ENCODE results near the gene PRDM2. TPM values are rescaled to one million over a fixed set of nuclear protein-coding genes. Genes with fewer than 3 reads are reported as not detected.

The PRDM2 gene
- total RNA-seq, 1 experiment from 2014 or later = 64.2 TPM

DNA sequence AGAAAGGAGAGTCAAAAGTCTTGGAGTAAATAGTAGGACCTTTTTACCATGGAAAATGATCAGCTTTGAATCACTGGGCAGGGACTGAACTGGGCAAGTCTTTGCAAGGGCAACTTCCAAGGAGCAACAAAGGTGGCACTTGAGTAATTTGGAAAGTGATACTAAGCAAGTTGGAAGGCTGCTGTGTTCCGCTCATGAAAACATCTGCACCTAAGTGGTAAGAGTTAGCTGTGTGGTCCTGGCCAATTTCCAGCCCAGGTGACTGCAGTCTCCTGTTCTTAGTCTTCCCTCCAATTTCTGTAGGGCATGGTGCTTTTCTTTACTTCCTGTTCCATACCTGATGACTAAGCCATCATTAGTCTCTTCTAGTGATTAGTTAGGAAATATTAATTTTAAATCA, 35.5 kb upstream of the PRDM2 start:
- Histone ChIP-seq H3K4me1 (ENCODE audit: insufficient read depth, low read length, poor library complexity, severe bottlenecking) (peaks cover 34% of the 10 kb centered on the region), H3K36me3 (ENCODE audit: insufficient read depth, low read length, poor library complexity, severe bottlenecking) (no peaks in the 10 kb centered on the region), H3K27me3 (replicated peaks; ENCODE audit: insufficient read depth, low read depth, low read length, poor library complexity) (no peaks in the 10 kb centered on the region), H3K27ac (ENCODE audit: low read depth, low read length, poor library complexity, severe bottlenecking) (no peak overlapping the region), H3K9me3 (ENCODE audit: low read depth, low read length, poor library complexity, severe bottlenecking) (peaks cover 6% of the 10 kb centered on the region), H3K4me3 (ENCODE audit: low read depth, low read length, poor library complexity, severe bottlenecking) (no peak overlapping the region)
- no peak for DNase-seq (ENCODE audit: low spot score)
- TF ChIP-seq, protein P1, sequence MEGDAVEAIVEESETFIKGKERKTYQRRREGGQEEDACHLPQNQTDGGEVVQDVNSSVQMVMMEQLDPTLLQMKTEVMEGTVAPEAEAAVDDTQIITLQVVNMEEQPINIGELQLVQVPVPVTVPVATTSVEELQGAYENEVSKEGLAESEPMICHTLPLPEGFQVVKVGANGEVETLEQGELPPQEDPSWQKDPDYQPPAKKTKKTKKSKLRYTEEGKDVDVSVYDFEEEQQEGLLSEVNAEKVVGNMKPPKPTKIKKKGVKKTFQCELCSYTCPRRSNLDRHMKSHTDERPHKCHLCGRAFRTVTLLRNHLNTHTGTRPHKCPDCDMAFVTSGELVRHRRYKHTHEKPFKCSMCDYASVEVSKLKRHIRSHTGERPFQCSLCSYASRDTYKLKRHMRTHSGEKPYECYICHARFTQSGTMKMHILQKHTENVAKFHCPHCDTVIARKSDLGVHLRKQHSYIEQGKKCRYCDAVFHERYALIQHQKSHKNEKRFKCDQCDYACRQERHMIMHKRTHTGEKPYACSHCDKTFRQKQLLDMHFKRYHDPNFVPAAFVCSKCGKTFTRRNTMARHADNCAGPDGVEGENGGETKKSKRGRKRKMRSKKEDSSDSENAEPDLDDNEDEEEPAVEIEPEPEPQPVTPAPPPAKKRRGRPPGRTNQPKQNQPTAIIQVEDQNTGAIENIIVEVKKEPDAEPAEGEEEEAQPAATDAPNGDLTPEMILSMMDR (conservative IDR thresholded peaks at IDR 0.05; ENCODE audit: low read depth, low read length) = no peak
- TF ChIP-seq EZH2 (IDR thresholded peaks at IDR 0.05; ENCODE audit: borderline replicate concordance, low read depth, low read length, poor library complexity, severe bottlenecking) = no peak
- ChIA-PET CTCF (interaction anchor here (0.5 kb wide), 1 partner anchor 81 kb away, joined by 4 read pairs; no protein-coding TSS in a partner anchor), POLR2A (ENCODE audit: low non-redundant PET) (no interaction called here)
- intact Hi-C loops (cut with micrococcal nuclease; ENCODE audit: unreplicated experiment) = loop anchor here (2.0 to 10.0 kb wide), 2 partner anchors 144 to 450 kb away; no protein-coding TSS in a partner anchor
- no TSS peak for BruUV-seq (replicated peaks)

DNA sequence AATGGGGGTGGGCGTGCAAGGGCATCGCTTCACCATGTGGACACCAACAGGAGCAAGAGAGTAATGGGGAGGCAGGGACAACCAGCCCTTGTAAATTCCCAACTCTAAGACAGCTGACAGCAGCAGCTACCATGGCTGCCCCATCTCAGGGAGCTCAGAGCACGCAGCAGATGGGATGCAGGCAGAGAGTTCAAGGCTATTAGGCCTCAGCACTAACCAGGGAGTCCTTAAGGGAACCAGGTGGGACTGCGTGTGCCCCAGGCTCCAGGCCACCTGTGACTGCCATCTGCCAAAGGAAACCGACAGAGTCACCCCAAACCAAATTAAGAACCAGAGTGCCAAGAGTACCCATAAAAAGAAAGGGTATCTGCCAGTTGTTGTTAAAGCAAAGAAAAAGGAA, 33.7 kb upstream of the PRDM2 start:
- no peaks in the 10 kb centered on the region for H3K36me3 ChIP-seq (ENCODE audit: insufficient read depth, low read length, poor library complexity, severe bottlenecking)
- no peak for DNase-seq (ENCODE audit: low spot score)
- H3K4me3 ChIP-seq (ENCODE audit: low read depth, low read length, poor library complexity, severe bottlenecking) = no peak overlapping the region
- CTCF ChIA-PET = interaction anchor here (0.9 kb wide), 1 partner anchor 141 kb away, joined by 3 read pairs; no protein-coding TSS in a partner anchor
- TF ChIP-seq EZH2 (IDR thresholded peaks at IDR 0.05; ENCODE audit: borderline replicate concordance, low read depth, low read length, poor library complexity, severe bottlenecking) = no peak
- TF ChIP-seq, protein P1 (conservative IDR thresholded peaks at IDR 0.05; ENCODE audit: low read depth, low read length) = no peak
- BruUV-seq (replicated peaks) = no TSS peak
- intact Hi-C loops (cut with micrococcal nuclease; ENCODE audit: unreplicated experiment) = loop anchor here (5.0 to 10.0 kb wide), 2 partner anchors 161 to 448 kb away; no protein-coding TSS in a partner anchor
- POLR2A ChIA-PET (ENCODE audit: low non-redundant PET) = no interaction called here
- no peaks in the 10 kb centered on the region for H3K27me3 ChIP-seq (replicated peaks; ENCODE audit: insufficient read depth, low read depth, low read length, poor library complexity)
- no peaks in the 10 kb centered on the region for H3K9me3 ChIP-seq (ENCODE audit: low read depth, low read length, poor library complexity, severe bottlenecking)
- H3K27ac ChIP-seq (ENCODE audit: low read depth, low read length, poor library complexity, severe bottlenecking) = no peak overlapping the region
- H3K4me1 ChIP-seq (ENCODE audit: insufficient read depth, low read length, poor library complexity, severe bottlenecking) = peaks cover 31% of the 10 kb centered on the region

DNA sequence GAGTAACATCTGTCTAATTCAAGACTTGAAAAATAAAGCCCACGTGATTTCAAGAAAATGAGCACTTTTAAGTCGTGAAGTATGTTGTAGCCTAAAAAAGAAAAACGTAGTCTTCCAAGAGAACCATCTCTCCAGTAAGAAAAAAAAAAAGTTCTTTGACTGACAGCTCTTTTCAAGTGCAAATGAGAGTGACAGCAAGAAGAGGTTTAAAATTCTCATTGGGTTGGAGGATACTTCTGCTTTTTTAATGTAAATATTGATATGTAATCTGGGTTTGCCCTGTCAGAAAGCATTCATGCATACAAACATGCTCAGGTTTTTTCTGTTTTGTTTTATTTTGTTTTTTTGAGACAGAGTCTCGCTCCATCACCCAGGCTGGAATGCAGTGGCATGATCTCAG, 32.3 kb upstream of the PRDM2 start:
- no peaks in the 10 kb centered on the region for H3K36me3 ChIP-seq (ENCODE audit: insufficient read depth, low read length, poor library complexity, severe bottlenecking)
- ChIA-PET CTCF (no interaction called here), POLR2A (ENCODE audit: low non-redundant PET) (no interaction called here)
- no peak for TF ChIP-seq EZH2 (IDR thresholded peaks at IDR 0.05; ENCODE audit: borderline replicate concordance, low read depth, low read length, poor library complexity, severe bottlenecking)
- TF ChIP-seq, protein P1 (conservative IDR thresholded peaks at IDR 0.05; ENCODE audit: low read depth, low read length) = no peak
- BruUV-seq (replicated peaks) = no TSS peak
- no peaks in the 10 kb centered on the region for H3K9me3 ChIP-seq (ENCODE audit: low read depth, low read length, poor library complexity, severe bottlenecking)
- H3K27ac ChIP-seq (ENCODE audit: low read depth, low read length, poor library complexity, severe bottlenecking) = no peak overlapping the region
- intact Hi-C loops (cut with micrococcal nuclease; ENCODE audit: unreplicated experiment) = loop anchor here (5.0 to 10.0 kb wide), 2 partner anchors 160 to 447 kb away; no protein-coding TSS in a partner anchor
- no peaks in the 10 kb centered on the region for H3K27me3 ChIP-seq (replicated peaks; ENCODE audit: insufficient read depth, low read depth, low read length, poor library complexity)
- peaks cover 20% of the 10 kb centered on the region for H3K4me1 ChIP-seq (ENCODE audit: insufficient read depth, low read length, poor library complexity, severe bottlenecking)
- DNase-seq (ENCODE audit: low spot score) = no peak
- no peak overlapping the region for H3K4me3 ChIP-seq (ENCODE audit: low read depth, low read length, poor library complexity, severe bottlenecking)
